ENCODE data around the gene RHOXF1.

DNA sequence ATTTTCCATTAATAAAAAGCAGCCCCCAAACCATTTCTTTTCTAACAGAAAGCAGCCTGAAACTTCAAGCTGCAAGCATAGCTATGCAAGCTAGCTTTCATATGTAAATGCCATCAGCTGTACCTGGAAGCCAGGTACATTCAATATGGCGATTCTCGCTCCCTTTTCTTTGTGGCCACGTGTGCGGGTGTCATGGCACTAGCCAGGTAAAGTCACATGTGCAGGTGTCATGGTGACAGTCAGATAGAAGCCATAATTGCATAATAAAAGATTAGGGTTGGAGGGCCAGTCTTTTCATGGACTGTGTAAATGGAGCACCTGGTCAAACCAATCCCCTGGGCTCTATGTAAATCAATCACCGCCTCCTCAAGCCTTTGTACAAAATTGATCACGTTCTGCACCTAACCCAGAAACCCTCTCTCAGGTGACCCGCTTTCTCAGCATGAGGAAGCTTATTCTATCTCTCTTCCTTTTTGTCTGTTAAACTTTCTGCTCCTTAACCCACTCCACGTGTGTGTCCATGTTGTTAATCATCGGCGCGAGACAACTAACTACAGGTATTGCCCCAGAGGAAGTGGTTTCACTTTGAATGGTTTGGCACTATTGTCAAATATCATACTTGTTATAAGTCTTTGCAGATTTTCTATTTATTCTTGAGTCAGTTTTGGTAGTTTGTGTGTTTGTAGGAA lies 24.7 kb upstream of the RHOXF1 start:
- TF ChIP-seq GABPA (IDR thresholded peaks at IDR 0.05; ENCODE audit: borderline replicate concordance, insufficient read depth, low read length) (no peak), TAF1 (IDR thresholded peaks at IDR 0.05; ENCODE audit: low read depth, low read length) (no peak), CHD2 (IDR thresholded peaks at IDR 0.05; ENCODE audit: low read length) (no peak)
- TF ChIP-seq, protein P1, sequence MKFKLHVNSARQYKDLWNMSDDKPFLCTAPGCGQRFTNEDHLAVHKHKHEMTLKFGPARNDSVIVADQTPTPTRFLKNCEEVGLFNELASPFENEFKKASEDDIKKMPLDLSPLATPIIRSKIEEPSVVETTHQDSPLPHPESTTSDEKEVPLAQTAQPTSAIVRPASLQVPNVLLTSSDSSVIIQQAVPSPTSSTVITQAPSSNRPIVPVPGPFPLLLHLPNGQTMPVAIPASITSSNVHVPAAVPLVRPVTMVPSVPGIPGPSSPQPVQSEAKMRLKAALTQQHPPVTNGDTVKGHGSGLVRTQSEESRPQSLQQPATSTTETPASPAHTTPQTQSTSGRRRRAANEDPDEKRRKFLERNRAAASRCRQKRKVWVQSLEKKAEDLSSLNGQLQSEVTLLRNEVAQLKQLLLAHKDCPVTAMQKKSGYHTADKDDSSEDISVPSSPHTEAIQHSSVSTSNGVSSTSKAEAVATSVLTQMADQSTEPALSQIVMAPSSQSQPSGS (IDR thresholded peaks at IDR 0.05; ENCODE audit: low read length) = no peak
